Left ventricle myocardium inferior (tissue), 1 donor: ENCODE results near the gene ASXL2. TPM values are rescaled to one million over a fixed set of nuclear protein-coding genes. Genes with fewer than 3 reads are reported as not detected.

Source experiments
- DNase-seq: peaks from one replicate; pipeline ENCODE4 v3.0.0-alpha.2; 2020
- H3K27ac ChIP-seq: fragments of 200-600 bp; replicated peaks from 2 replicates; pipeline ENCODE4 v1.8.0; 2021
- H3K27me3 ChIP-seq: fragments of 200-600 bp; 2 replicates; pipeline ENCODE4 v1.8.0; 2021; ENCODE audit warnings: low read depth
- H3K36me3 ChIP-seq: fragments of 200-600 bp; 2 replicates; pipeline ENCODE4 v1.8.0; 2021
- H3K4me1 ChIP-seq: fragments of 200-600 bp; 2 replicates; pipeline ENCODE4 v1.8.0; 2021
- H3K4me3 ChIP-seq: fragments of 200-600 bp; 2 replicates; pipeline ENCODE4 v1.8.0; 2021; ENCODE audit warnings: mild to moderate bottlenecking, moderate library complexity
- H3K9me3 ChIP-seq: fragments of 200-600 bp; replicated peaks from 2 replicates; pipeline ENCODE4 v1.8.0; 2021
- CTCF ChIP-seq: fragments of 200-600 bp; IDR thresholded peaks from 2 replicates; pipeline ENCODE4 v1.8.0; 2021; ENCODE audit warnings: antibody characterized with exemption, mild to moderate bottlenecking, borderline replicate concordance
- intact Hi-C: fragments of 100-400 bp; cut with micrococcal nuclease; formaldehyde crosslinking; loops from one replicate; pipeline ENCODE4 v1.11.0; 2022
- total RNA-seq: library from RNA; stranded (reverse); fragmentation: NEBNext Ultra II Directional; extraction: Animal tissue kit (Norgen Biotek cat#: 25700); gene quantifications from one replicate; pipeline ENCODE4 v1.2.1, GENCODE V29; 2021
- donor health status: DM: no; HTN: yes; CAD: no; lungs with severe emphysema.

The ASXL2 gene
- total RNA-seq, 1 donor from 2014 or later: 19.1 TPM

GRCh38 chr2:25814681-25815080, 63.6 kb downstream of the ASXL2 start:
- no peak for TF ChIP-seq CTCF
- intact Hi-C loops: no loop called here
- Histone ChIP-seq H3K36me3 (no peaks in the 10 kb centered on the region), H3K4me3 (no peak overlapping the region), H3K27me3 (no peaks in the 10 kb centered on the region), H3K4me1 (peaks cover 18% of the 10 kb centered on the region), H3K27ac (no peak overlapping the region), H3K9me3 (no peaks in the 10 kb centered on the region)
- no peak for DNase-seq

GRCh38 chr2:25810428-25810827, 67.9 kb downstream of the ASXL2 start:
- Histone ChIP-seq H3K4me3 (no peak overlapping the region), H3K27ac (no peak overlapping the region), H3K27me3 (no peaks in the 10 kb centered on the region), H3K9me3 (no peaks in the 10 kb centered on the region), H3K4me1 (peaks cover 17% of the 10 kb centered on the region), H3K36me3 (peaks cover 9% of the 10 kb centered on the region)
- TF ChIP-seq CTCF: no peak
- intact Hi-C loops: no loop called here
- DNase-seq: no peak

- intact Hi-C loops: no loop called here
- Histone ChIP-seq H3K36me3 (peaks cover 17% of the 10 kb centered on the region), H3K4me1 (peaks cover 17% of the 10 kb centered on the region), H3K27me3 (no peaks in the 10 kb centered on the region), H3K4me3 (no peak overlapping the region), H3K9me3 (no peaks in the 10 kb centered on the region), H3K27ac (no peak overlapping the region)
- no peak for TF ChIP-seq CTCF
- no peak for DNase-seq
Observed at GRCh38 chr2:25809646-25810045, 68.6 kb downstream of the ASXL2 start.

- Histone ChIP-seq H3K9me3 (no peaks in the 10 kb centered on the region), H3K4me3 (no peak overlapping the region), H3K27ac (no peak overlapping the region), H3K36me3 (peaks cover 32% of the 10 kb centered on the region), H3K27me3 (no peaks in the 10 kb centered on the region), H3K4me1 (peaks cover 6% of the 10 kb centered on the region)
- intact Hi-C loops: no loop called here
- no peak for DNase-seq
- TF ChIP-seq CTCF: no peak
Observed at GRCh38 chr2:25808006-25808383, 70.3 kb downstream of the ASXL2 start.

- intact Hi-C loops: no loop called here
- Histone ChIP-seq H3K4me3 (no peak overlapping the region), H3K9me3 (no peaks in the 10 kb centered on the region), H3K27ac (no peak overlapping the region), H3K36me3 (peaks cover 38% of the 10 kb centered on the region), H3K4me1 (no peaks in the 10 kb centered on the region), H3K27me3 (no peaks in the 10 kb centered on the region)
- no peak for DNase-seq
- TF ChIP-seq CTCF: no peak
Observed at GRCh38 chr2:25806941-25807340, 71.3 kb downstream of the ASXL2 start.

GRCh38 chr2:25805987-25806386, 72.3 kb downstream of the ASXL2 start:
- Histone ChIP-seq H3K4me1 (no peaks in the 10 kb centered on the region), H3K4me3 (no peak overlapping the region), H3K9me3 (no peaks in the 10 kb centered on the region), H3K36me3 (peaks cover 38% of the 10 kb centered on the region), H3K27ac (no peak overlapping the region), H3K27me3 (no peaks in the 10 kb centered on the region)
- no peak for DNase-seq
- intact Hi-C loops: no loop called here
- no peak for TF ChIP-seq CTCF
